Naive thymus-derived CD4-positive, alpha-beta T cell (primary cell): ENCODE results near the gene HDAC4. TPM values are rescaled to one million over a fixed set of nuclear protein-coding genes. Genes with fewer than 3 reads are reported as not detected.

ENCODE experiments used
- ATAC-seq: fragments of 150-1000 bp; cut with Tn5 transposase; 2 replicates; pipeline ENCODE4 v1.10.0; 2021; ENCODE audit warnings: mild to moderate bottlenecking, moderate library complexity
- CTCF ChIA-PET: fragments of 350-600 bp; sonication (Branson Sonifier 250); formaldehyde crosslinking; loops from one replicate; lab custom pipeline; 2021; ENCODE audit warnings: antibody characterized with exemption; lab: Charles Lee
- POLR2A ChIA-PET: fragments of 350-600 bp; sonication (Branson Sonifier 250); formaldehyde crosslinking; loops from one replicate; lab custom pipeline; 2021; ENCODE audit warnings: antibody characterized with exemption, inconsistent platforms; lab: Charles Lee
- DNase-seq, 9 donors: peaks; one replicate each; pipeline versions ENCODE4 v3.0.0 to v3.0.0-alpha.2; 2020 to 2022; ENCODE audit warnings: mixed read lengths in 1 of 9
- H3K27ac ChIP-seq: one replicate; pipeline ENCODE4 v1.7.0; 2013; ENCODE audit warnings: mild to moderate bottlenecking, low read depth, low read length, moderate library complexity
- H3K27me3 ChIP-seq, 2 donors: one replicate each; pipeline ENCODE4 v1.7.0; 2013; ENCODE audit warnings: low read length in 2 of 2, mild to moderate bottlenecking in 2 of 2, moderate library complexity in 2 of 2; ENCODE audit not compliant: control insufficient read depth in 2 of 2, insufficient read depth in 2 of 2
- H3K36me3 ChIP-seq, 3 experiments: 1 replicate in 2 of 3; 2 replicates in 1 of 3; pipeline ENCODE4 v1.7.0; 2013; ENCODE audit warnings: low read length in 3 of 3, mild to moderate bottlenecking in 3 of 3, moderate library complexity in 1 of 3; ENCODE audit not compliant: insufficient read depth in 3 of 3, control insufficient read depth in 2 of 3
- H3K4me1 ChIP-seq, 2 donors: one replicate each; pipeline ENCODE4 v1.7.0; 2013; ENCODE audit warnings: low read length in 2 of 2, mild to moderate bottlenecking in 2 of 2, moderate library complexity in 1 of 2; ENCODE audit not compliant: control insufficient read depth in 2 of 2, insufficient read depth in 2 of 2
- H3K4me3 ChIP-seq: 2 replicates; pipeline ENCODE4 v1.7.0; 2013; ENCODE audit warnings: mild to moderate bottlenecking, low read length
- H3K9me3 ChIP-seq, 3 experiments: 1 replicate in 2 of 3; 2 replicates in 1 of 3; pipeline ENCODE4 v1.7.0; 2013; ENCODE audit warnings: low read length in 3 of 3; ENCODE audit not compliant: control insufficient read depth in 2 of 3
- H3K27ac Mint-ChIP-seq, 9 donors: one replicate each; pipeline ENCODE4 v1.8.0; 2020 to 2022; ENCODE audit warnings: mixed read lengths in 9 of 9, mild to moderate bottlenecking in 8 of 9, moderate library complexity in 5 of 9, inconsistent platforms in 2 of 9
- H3K27me3 Mint-ChIP-seq, 5 donors: one replicate each; pipeline ENCODE4 v1.8.0; 2021 to 2022; ENCODE audit warnings: mixed read lengths in 5 of 5, mild to moderate bottlenecking in 1 of 5
- H3K36me3 Mint-ChIP-seq, 5 donors: one replicate each; pipeline ENCODE4 v1.8.0; 2020 to 2022; ENCODE audit warnings: mixed read lengths in 5 of 5, mild to moderate bottlenecking in 3 of 5, inconsistent platforms in 1 of 5
- H3K4me1 Mint-ChIP-seq, 7 donors: one replicate each; pipeline ENCODE4 v1.8.0; 2020 to 2022; ENCODE audit warnings: mixed read lengths in 7 of 7, mild to moderate bottlenecking in 3 of 7, inconsistent platforms in 1 of 7
- H3K4me3 Mint-ChIP-seq, 10 donors: one replicate each; pipeline ENCODE4 v1.8.0; 2020 to 2022; ENCODE audit warnings: mild to moderate bottlenecking in 10 of 10, mixed read lengths in 10 of 10, moderate library complexity in 6 of 10, inconsistent platforms in 2 of 10
- H3K9me3 Mint-ChIP-seq, 11 donors: one replicate each; pipeline ENCODE4 v1.8.0; 2020 to 2022; ENCODE audit warnings: mixed read lengths in 11 of 11, mild to moderate bottlenecking in 4 of 11, inconsistent platforms in 1 of 11, moderate library complexity in 1 of 11
- intact Hi-C, 2 donors: fragments of 100-400 bp; cut with micrococcal nuclease; formaldehyde crosslinking; loops; one replicate each; pipeline ENCODE4 v1.15.1; 2023
- polyA plus RNA-seq, 2 donors: library from polyadenylated mRNA; unstranded; fragments of 300-500 nt; fragmentation: Illumina TruSeq; gene quantifications; one replicate each; pipeline ENCODE4 v1.2.3, GENCODE V29; 2021
- total RNA-seq, 6 experiments: library from RNA in 5 of 6; stranded (reverse) in 5 of 6; gene quantifications; 1 replicate in 5 of 6; 2 replicates in 1 of 6; pipeline ENCODE4 v1.2.3 and lab custom pipeline; 2021 to 2026

HDAC4 gene
- total and polyA plus RNA-seq, 7 experiments from 2014 or later, result 7.4 to 101 (median 55.3) TPM

DNA sequence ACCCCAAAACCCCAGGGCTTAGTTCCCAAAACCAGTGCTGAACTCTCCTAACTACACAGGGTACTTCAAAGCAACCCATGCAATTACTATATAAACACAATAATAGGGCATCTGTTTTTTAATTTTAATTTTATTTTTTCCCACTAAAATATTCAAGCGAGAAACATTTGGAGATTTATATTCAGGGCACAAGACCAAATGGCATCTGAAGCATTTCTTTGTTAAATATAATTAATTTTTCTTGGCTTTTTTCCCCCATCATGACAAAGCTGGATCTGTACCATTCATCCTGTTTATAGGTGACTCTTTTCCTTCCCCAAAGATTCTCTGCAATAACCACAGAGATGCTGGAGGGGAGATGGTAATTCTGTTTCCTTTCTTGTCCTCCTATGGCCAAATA is 18.1 kb upstream of the HDAC4 start:
- Histone ChIP-seq H3K4me3 (no peak overlapping the region), H3K9me3 (no peaks in the 10 kb centered on the region), H3K27me3 (no peaks in the 10 kb centered on the region), H3K4me1 (peaks cover 0 to under 1% of the 10 kb centered on the region in 2 donors), H3K36me3 (no peaks in the 10 kb centered on the region), H3K27ac (no peak overlapping the region)
- DNase-seq (no peak), ATAC-seq (no peak)
- Mint-ChIP-seq H3K36me3 (peaks cover 0 to 5% (median 0%) of the 10 kb centered on the region in 5 donors), H3K4me1 (peaks cover 2 to 6% (median 3%) of the 10 kb centered on the region in 7 donors), H3K27ac (no peak overlapping the region), H3K4me3 (no peak overlapping the region), H3K9me3 (peaks cover 0 to 6% (median 2%) of the 10 kb centered on the region in 11 donors), H3K27me3 (peaks cover 0 to 36% (median 6%) of the 10 kb centered on the region in 5 donors)
- CTCF ChIA-PET, result no interaction called here
- intact Hi-C loops, result no loop called here
- POLR2A ChIA-PET, result no interaction called here

DNA sequence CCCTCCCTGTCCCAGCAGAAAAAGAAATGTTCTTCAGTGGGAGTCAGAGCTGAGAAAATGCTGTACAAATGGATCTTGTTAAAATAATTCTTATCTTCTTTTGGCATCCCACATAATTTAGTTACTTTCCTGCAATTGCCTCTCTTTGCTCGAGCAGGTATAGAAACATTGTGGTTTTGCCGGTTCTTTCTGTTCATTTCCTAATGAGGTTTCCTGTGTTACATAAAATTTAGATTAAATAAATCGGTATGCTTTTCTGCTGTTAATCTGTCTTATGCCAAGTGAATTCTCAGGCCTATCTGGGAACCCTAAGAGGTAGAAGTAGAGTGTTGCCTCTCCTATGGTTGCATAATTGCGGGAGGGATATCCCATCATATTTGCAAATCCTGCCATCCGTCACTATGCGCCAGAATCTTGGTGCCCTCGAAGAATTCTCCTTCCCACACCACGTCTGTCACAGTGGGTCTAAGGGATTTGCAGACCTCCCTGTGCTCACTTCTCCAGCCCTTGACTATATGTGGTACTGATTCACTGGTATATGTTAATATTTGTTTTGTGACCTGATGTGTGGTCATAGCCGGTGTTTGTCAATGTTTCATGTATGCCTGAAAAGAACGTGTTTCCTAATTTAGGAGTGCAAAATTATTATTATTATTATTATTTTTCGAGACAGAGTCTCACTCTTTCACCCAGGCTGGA is 12.2 kb upstream of the HDAC4 start:
- H3K4me1 ChIP-seq, result peaks cover 11 to 21% of the 10 kb centered on the region in 2 donors
- Mint-ChIP-seq H3K27me3 (peaks cover 0 to 43% (median 0%) of the 10 kb centered on the region in 5 donors), H3K9me3 (peaks cover 0 to 9% (median 2%) of the 10 kb centered on the region in 11 donors), H3K4me1 (peaks cover 10 to 35% (median 27%) of the 10 kb centered on the region in 7 donors), H3K4me3 (peak overlapping the region in 9 of 10 donors; percentile 23 to 64 (median 48)), H3K36me3 (peaks cover 0 to 7% (median 5%) of the 10 kb centered on the region in 5 donors), H3K27ac (peak overlapping the region in 5 of 9 donors; percentile 15 to 76 (median 47))
- POLR2A ChIA-PET, result interaction anchor here (0.6 to 1.5 kb wide), 4 partner anchors 9 to 192 kb away, joined by 4 to 6 read pairs (median 4); partner anchors contain the start of gene HDAC4
- H3K36me3 ChIP-seq, result no peaks in the 10 kb centered on the region
- CTCF ChIA-PET, result no interaction called here
- no peaks in the 10 kb centered on the region for H3K27me3 ChIP-seq
- DNase-seq (peak in 1 of 9 donors; percentile 27), ATAC-seq (no peak)
- H3K4me3 ChIP-seq, result no peak overlapping the region
- intact Hi-C loops, result no loop called here
- H3K27ac ChIP-seq, result no peak overlapping the region
- no peaks in the 10 kb centered on the region for H3K9me3 ChIP-seq

GRCh38 chr2:239411549-239412319 is 10.9 kb upstream of the HDAC4 start:
- peaks cover 0 to 7% (median 5%) of the 10 kb centered on the region in 5 donors for H3K36me3 Mint-ChIP-seq
- ATAC-seq, result no peak
- intact Hi-C loops, result no loop called here
- peaks cover 11 to 21% of the 10 kb centered on the region in 2 donors for H3K4me1 ChIP-seq
- no peaks in the 10 kb centered on the region for H3K36me3 ChIP-seq
- no peak overlapping the region for H3K27ac ChIP-seq
- H3K9me3 Mint-ChIP-seq, result peaks cover 0 to 9% (median 2%) of the 10 kb centered on the region in 11 donors
- peaks cover 0 to 39% (median 0%) of the 10 kb centered on the region in 5 donors for H3K27me3 Mint-ChIP-seq
- H3K4me3 ChIP-seq, result no peak overlapping the region
- H3K27ac Mint-ChIP-seq, result peak overlapping the region in 2 of 9 donors; percentile 25 to 46
- no peaks in the 10 kb centered on the region for H3K27me3 ChIP-seq
- H3K9me3 ChIP-seq, result no peaks in the 10 kb centered on the region
- DNase-seq, result no peak
- H3K4me1 Mint-ChIP-seq, result peaks cover 10 to 35% (median 27%) of the 10 kb centered on the region in 7 donors
- H3K4me3 Mint-ChIP-seq, result peak overlapping the region in 2 of 10 donors; percentile 34 to 39
- CTCF ChIA-PET, result no interaction called here
- POLR2A ChIA-PET, result interaction anchor here (0.6 to 2.3 kb wide), 3 partner anchors 8 to 551 kb away, joined by 3 to 8 read pairs (median 4); partner anchors contain the start of gene HDAC4

DNA sequence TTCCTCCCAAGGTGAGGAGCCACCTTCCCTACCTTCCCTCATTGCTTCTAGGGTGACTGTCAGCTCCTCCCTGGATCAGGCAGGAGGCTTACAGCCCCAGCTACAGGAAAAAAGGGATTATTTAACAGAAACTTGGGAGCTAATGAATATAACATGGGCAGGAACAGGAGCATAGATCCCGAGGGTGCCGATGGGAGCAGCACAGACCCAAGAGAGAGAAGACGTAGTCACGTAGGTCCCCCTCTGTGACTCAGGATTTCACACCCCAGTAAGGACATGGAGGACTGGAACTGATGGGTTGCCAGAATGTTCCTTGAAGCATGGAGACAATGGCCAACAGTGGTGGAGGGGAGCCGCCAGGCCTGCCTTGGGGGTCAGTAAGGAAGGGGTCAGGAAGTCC is 10.3 kb upstream of the HDAC4 start:
- ATAC-seq (no peak), DNase-seq (no peak)
- Histone ChIP-seq H3K27me3 (no peaks in the 10 kb centered on the region), H3K9me3 (no peaks in the 10 kb centered on the region), H3K27ac (no peak overlapping the region), H3K36me3 (no peaks in the 10 kb centered on the region), H3K4me1 (peaks cover 11 to 21% of the 10 kb centered on the region in 2 donors), H3K4me3 (no peak overlapping the region)
- ChIA-PET POLR2A (interaction anchor here (2.3 kb wide), 1 partner anchor 10 kb away, joined by 8 read pairs; the partner anchor contains the start of gene HDAC4), CTCF (no interaction called here)
- Mint-ChIP-seq H3K27ac (peak overlapping the region in 1 of 9 donors; percentile 25), H3K4me3 (peak overlapping the region in 2 of 10 donors; percentile 34 to 45), H3K27me3 (peaks cover 0 to 34% (median 0%) of the 10 kb centered on the region in 5 donors), H3K9me3 (peaks cover 0 to 9% (median 2%) of the 10 kb centered on the region in 11 donors), H3K36me3 (peaks cover 0 to 7% (median 5%) of the 10 kb centered on the region in 5 donors), H3K4me1 (peaks cover 10 to 35% (median 27%) of the 10 kb centered on the region in 7 donors)
- intact Hi-C loops, result no loop called here

DNA sequence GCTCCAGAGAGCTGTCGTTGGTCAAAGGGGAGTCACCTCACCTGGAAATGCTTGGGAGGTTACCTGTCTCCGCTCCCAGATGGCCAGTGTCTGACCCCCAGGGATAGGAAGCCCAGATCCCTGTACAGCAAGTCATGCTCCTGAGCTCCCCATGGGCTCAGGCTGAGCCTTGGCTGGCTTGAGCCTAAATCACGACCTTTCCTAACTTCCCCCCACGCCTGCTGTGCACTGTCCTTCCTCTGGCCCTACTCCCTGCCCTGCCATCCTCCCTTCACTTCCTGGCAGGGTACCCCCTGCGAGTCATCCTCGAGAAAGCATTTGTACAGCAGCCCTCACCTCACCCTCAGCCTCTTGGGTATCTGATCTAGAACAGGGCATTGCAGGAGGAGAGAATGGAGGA is 9.2 kb upstream of the HDAC4 start:
- Mint-ChIP-seq H3K4me3 (no peak overlapping the region), H3K4me1 (peaks cover 10 to 35% (median 27%) of the 10 kb centered on the region in 7 donors), H3K36me3 (peaks cover 0 to 7% (median 5%) of the 10 kb centered on the region in 5 donors), H3K9me3 (peaks cover 0 to 9% (median 2%) of the 10 kb centered on the region in 11 donors), H3K27me3 (peaks cover 0 to 31% (median 0%) of the 10 kb centered on the region in 5 donors), H3K27ac (no peak overlapping the region)
- no peaks in the 10 kb centered on the region for H3K27me3 ChIP-seq
- intact Hi-C loops, result loop anchor here in 1 of 2 donors (10.0 kb wide), 1 partner anchor 1155 kb away; the partner anchor contains the start of genes DUSP28 and RNPEPL1
- POLR2A ChIA-PET, result interaction anchor here (2.3 kb wide), 1 partner anchor 9 kb away, joined by 8 read pairs; the partner anchor contains the start of gene HDAC4
- no peaks in the 10 kb centered on the region for H3K36me3 ChIP-seq
- ATAC-seq, result no peak
- no peaks in the 10 kb centered on the region for H3K9me3 ChIP-seq
- H3K4me1 ChIP-seq, result peaks cover 11 to 21% of the 10 kb centered on the region in 2 donors
- no peak overlapping the region for H3K4me3 ChIP-seq
- no peak for DNase-seq
- H3K27ac ChIP-seq, result no peak overlapping the region
- CTCF ChIA-PET, result no interaction called here

DNA sequence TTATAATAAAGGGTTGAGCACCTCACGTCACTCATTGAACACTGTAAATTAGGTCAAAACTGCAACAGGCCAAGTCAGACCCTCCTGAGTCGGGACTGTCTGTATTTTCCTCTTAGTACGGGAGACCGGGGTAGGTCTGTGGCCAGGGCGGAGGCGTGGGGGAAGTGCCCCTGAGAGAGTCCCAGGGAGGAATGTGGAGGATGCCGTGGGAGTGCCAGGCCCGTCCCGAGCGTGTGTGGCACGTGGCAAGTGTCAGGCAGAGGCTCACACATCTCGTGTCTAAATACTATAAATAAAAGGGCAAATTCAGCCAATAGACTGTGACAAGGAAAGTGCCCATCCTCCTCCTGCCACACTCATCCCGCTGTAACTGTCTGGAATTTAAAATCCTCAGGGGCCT is 6.3 kb upstream of the HDAC4 start:
- H3K4me3 Mint-ChIP-seq, result no peak overlapping the region
- no peak overlapping the region for H3K27ac Mint-ChIP-seq
- Histone ChIP-seq H3K4me3 (no peak overlapping the region), H3K9me3 (no peaks in the 10 kb centered on the region), H3K27ac (no peak overlapping the region), H3K36me3 (no peaks in the 10 kb centered on the region), H3K27me3 (no peaks in the 10 kb centered on the region), H3K4me1 (peaks cover 8 to 9% of the 10 kb centered on the region in 2 donors)
- intact Hi-C loops, result loop anchor here in 1 of 2 donors (10.0 kb wide), 1 partner anchor 1158 kb away; the partner anchor contains the start of genes DUSP28 and RNPEPL1
- no peak for ATAC-seq
- H3K9me3 Mint-ChIP-seq, result peaks cover 0 to 3% (median 0%) of the 10 kb centered on the region in 11 donors
- H3K27me3 Mint-ChIP-seq, result peaks cover 0 to 39% (median 0%) of the 10 kb centered on the region in 5 donors
- POLR2A ChIA-PET, result no interaction called here
- no peak for DNase-seq
- H3K36me3 Mint-ChIP-seq, result peaks cover 0 to 11% (median 0%) of the 10 kb centered on the region in 5 donors
- peaks cover 2 to 27% (median 18%) of the 10 kb centered on the region in 7 donors for H3K4me1 Mint-ChIP-seq
- CTCF ChIA-PET, result no interaction called here
